ENCODE results near the gene PPM1H. TPM values are rescaled to one million over a fixed set of nuclear protein-coding genes. Genes with fewer than 3 reads are reported as not detected.
"Not testable (repeated sequence)": the region's sequence is repeated elsewhere in the genome, so short reads cannot be mapped to it uniquely, and the experiment has no call there.

PPM1H gene
- polyA plus RNA-seq = not detected

GRCh38 chr12:62934799-62935674 is at the start of gene PPM1H:
PPM1H (minus strand) TSS chr12:62935150; CDS start chr12:62934736, 414 bp downstream.
- peaks cover 6 to 16% (median 10%) of the 10 kb centered on the region in 3 donors for H3K4me1 Mint-ChIP-seq
- H3K4me3 Mint-ChIP-seq = peak within 1 kb of the TSS; percentile 63 to 93 (median 86)
- H3K9me3 Mint-ChIP-seq = peaks cover 0 to 2% (median 0%) of the 10 kb centered on the region in 3 donors
- H3K36me3 Mint-ChIP-seq = no peaks in the 10 kb centered on the region
- peaks cover 33% of the 10 kb centered on the region for H3K27me3 Mint-ChIP-seq
- H3K27ac Mint-ChIP-seq = no peak within 1 kb of the TSS

- no peaks in the 10 kb centered on the region for H3K36me3 Mint-ChIP-seq
- H3K9me3 Mint-ChIP-seq = peaks cover 0 to 4% (median 2%) of the 10 kb centered on the region in 3 donors
- no peaks in the 10 kb centered on the region for H3K4me1 Mint-ChIP-seq
- no peak overlapping the region for H3K27ac Mint-ChIP-seq
- no peak overlapping the region for H3K4me3 Mint-ChIP-seq
- no peaks in the 10 kb centered on the region for H3K27me3 Mint-ChIP-seq
These were observed 48.6 kb upstream of the PPM1H start for GRCh38 chr12:62983594-62983993.

- peaks cover 0 to 5% (median 2%) of the 10 kb centered on the region in 3 donors for H3K9me3 Mint-ChIP-seq
- no peaks in the 10 kb centered on the region for H3K4me1 Mint-ChIP-seq
- no peak overlapping the region for H3K27ac Mint-ChIP-seq
- H3K27me3 Mint-ChIP-seq = peaks cover 4% of the 10 kb centered on the region
- no peak overlapping the region for H3K4me3 Mint-ChIP-seq
- H3K36me3 Mint-ChIP-seq = no peaks in the 10 kb centered on the region
These were observed 43.8 kb upstream of the PPM1H start for GRCh38 chr12:62978768-62979167.

- H3K4me3 Mint-ChIP-seq = no peak overlapping the region
- peaks cover 4% of the 10 kb centered on the region for H3K27me3 Mint-ChIP-seq
- H3K9me3 Mint-ChIP-seq = peaks cover 0 to 5% (median 2%) of the 10 kb centered on the region in 3 donors
- no peaks in the 10 kb centered on the region for H3K36me3 Mint-ChIP-seq
- H3K4me1 Mint-ChIP-seq = no peaks in the 10 kb centered on the region
- H3K27ac Mint-ChIP-seq = no peak overlapping the region
These were observed 42.9 kb upstream of the PPM1H start for GRCh38 chr12:62977883-62978282.

GRCh38 chr12:62977418-62977817 is 42.5 kb upstream of the PPM1H start:
- Mint-ChIP-seq H3K4me3 (no peak overlapping the region), H3K27ac (no peak overlapping the region)

GRCh38 chr12:62976110-62976662 is 41.2 kb upstream of the PPM1H start:
- no peak overlapping the region for H3K27ac Mint-ChIP-seq
- no peaks in the 10 kb centered on the region for H3K36me3 Mint-ChIP-seq
- no peaks in the 10 kb centered on the region for H3K4me1 Mint-ChIP-seq
- no peak overlapping the region for H3K4me3 Mint-ChIP-seq
- peaks cover 4% of the 10 kb centered on the region for H3K27me3 Mint-ChIP-seq
- H3K9me3 Mint-ChIP-seq = peaks cover 0 to 5% (median 0%) of the 10 kb centered on the region in 3 donors

More at GRCh38 chr12:62977418-62977817, 42.5 kb upstream of the PPM1H start:
- Mint-ChIP-seq H3K9me3 (peaks cover 0 to 5% (median 2%) of the 10 kb centered on the region in 3 donors), H3K36me3 (no peaks in the 10 kb centered on the region), H3K4me1 (no peaks in the 10 kb centered on the region), H3K27me3 (peaks cover 4% of the 10 kb centered on the region)

GRCh38 chr12:62971769-62972525 is 37.0 kb upstream of the PPM1H start:
- Mint-ChIP-seq H3K27ac (no peak overlapping the region), H3K36me3 (no peaks in the 10 kb centered on the region), H3K4me1 (no peaks in the 10 kb centered on the region), H3K4me3 (no peak overlapping the region), H3K27me3 (peaks cover 4% of the 10 kb centered on the region), H3K9me3 (peaks cover 0 to 5% (median 0%) of the 10 kb centered on the region in 3 donors)

GRCh38 chr12:62969695-62970094 is 34.7 kb upstream of the PPM1H start:
- Mint-ChIP-seq H3K4me3 (no peak overlapping the region), H3K4me1 (no peaks in the 10 kb centered on the region), H3K27me3 (peaks cover 4% of the 10 kb centered on the region), H3K27ac (no peak overlapping the region), H3K36me3 (no peaks in the 10 kb centered on the region), H3K9me3 (peaks cover 0 to 5% (median 0%) of the 10 kb centered on the region in 3 donors)

GRCh38 chr12:62967701-62968100 is 32.8 kb upstream of the PPM1H start:
- Mint-ChIP-seq H3K27me3 (no peaks in the 10 kb centered on the region), H3K27ac (no peak overlapping the region), H3K36me3 (no peaks in the 10 kb centered on the region)

GRCh38 chr12:62966990-62967506 is 32.1 kb upstream of the PPM1H start:
- no peaks in the 10 kb centered on the region for H3K36me3 Mint-ChIP-seq
- H3K27ac Mint-ChIP-seq = no peak overlapping the region
- H3K9me3 Mint-ChIP-seq = no peaks in the 10 kb centered on the region
- H3K27me3 Mint-ChIP-seq = peaks cover 2% of the 10 kb centered on the region
- H3K4me3 Mint-ChIP-seq = no peak overlapping the region
- no peaks in the 10 kb centered on the region for H3K4me1 Mint-ChIP-seq

More at GRCh38 chr12:62967701-62968100, 32.8 kb upstream of the PPM1H start:
- no peak overlapping the region for H3K4me3 Mint-ChIP-seq
- no peaks in the 10 kb centered on the region for H3K9me3 Mint-ChIP-seq
- no peaks in the 10 kb centered on the region for H3K4me1 Mint-ChIP-seq

GRCh38 chr12:62966446-62966989 is 31.6 kb upstream of the PPM1H start:
- not testable (repeated sequence) for H3K36me3 Mint-ChIP-seq, H3K27ac Mint-ChIP-seq, H3K27me3 Mint-ChIP-seq, H3K4me3 Mint-ChIP-seq, H3K9me3 Mint-ChIP-seq, H3K4me1 Mint-ChIP-seq

- not testable (repeated sequence) for H3K9me3 Mint-ChIP-seq, H3K27me3 Mint-ChIP-seq, H3K27ac Mint-ChIP-seq, H3K36me3 Mint-ChIP-seq, H3K4me3 Mint-ChIP-seq, H3K4me1 Mint-ChIP-seq
These were observed 30.8 kb upstream of the PPM1H start for GRCh38 chr12:62965700-62966099.

- H3K4me3 Mint-ChIP-seq, H3K9me3 Mint-ChIP-seq, H3K27me3 Mint-ChIP-seq, H3K36me3 Mint-ChIP-seq, H3K4me1 Mint-ChIP-seq, H3K27ac Mint-ChIP-seq: not testable (repeated sequence)
These were observed 30.3 kb upstream of the PPM1H start for GRCh38 chr12:62965242-62965641.

- Mint-ChIP-seq H3K4me1 (no peaks in the 10 kb centered on the region), H3K9me3 (no peaks in the 10 kb centered on the region), H3K36me3 (no peaks in the 10 kb centered on the region), H3K4me3 (no peak overlapping the region), H3K27me3 (peaks cover 2% of the 10 kb centered on the region), H3K27ac (no peak overlapping the region)
These were observed 28.6 kb upstream of the PPM1H start for GRCh38 chr12:62963486-62964041.
